ENCODE results near the gene LSM10. TPM values are rescaled to one million over a fixed set of nuclear protein-coding genes. Genes with fewer than 3 reads are reported as not detected.
A peak's percentile ranks its signal among the peaks of the same experiment; 100 is the strongest.

The LSM10 gene
- total RNA-seq, 3 donors from 2014 or later (not counting 1 experiment from before 2014, with no cell fraction given): 25.2 to 30.4 (median 26.6) TPM

DNA sequence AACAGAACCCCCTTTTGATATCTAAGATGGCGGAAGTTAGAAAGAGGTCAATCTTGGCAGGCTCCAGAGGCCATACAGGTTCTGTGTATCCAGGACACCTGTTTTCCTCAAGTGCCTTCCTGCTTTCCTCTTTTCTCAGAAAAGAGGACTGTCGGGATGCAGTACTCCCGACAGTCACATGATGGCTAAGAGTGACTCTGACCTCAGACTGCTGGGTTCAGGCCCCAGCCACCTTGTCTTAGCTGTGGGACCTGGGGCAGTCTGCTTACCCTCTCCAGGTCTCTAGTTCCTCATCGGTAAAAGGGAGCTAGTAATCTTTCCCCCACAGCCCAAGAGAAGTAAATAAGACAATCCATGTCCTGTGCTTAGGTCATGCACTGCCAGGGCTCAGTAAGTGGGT lies 41.9 kb downstream of the LSM10 start:
- H3K36me3 Mint-ChIP-seq: no peaks in the 10 kb centered on the region
- H3K27me3 Mint-ChIP-seq (ENCODE audit: low read depth in 2 of 2): no peaks in the 10 kb centered on the region
- no peak for DNase-seq
- H3K9me3 ChIP-seq (ENCODE audit: control insufficient read depth, insufficient read depth, low read length): no peaks in the 10 kb centered on the region
- TF ChIP-seq, protein P1, sequence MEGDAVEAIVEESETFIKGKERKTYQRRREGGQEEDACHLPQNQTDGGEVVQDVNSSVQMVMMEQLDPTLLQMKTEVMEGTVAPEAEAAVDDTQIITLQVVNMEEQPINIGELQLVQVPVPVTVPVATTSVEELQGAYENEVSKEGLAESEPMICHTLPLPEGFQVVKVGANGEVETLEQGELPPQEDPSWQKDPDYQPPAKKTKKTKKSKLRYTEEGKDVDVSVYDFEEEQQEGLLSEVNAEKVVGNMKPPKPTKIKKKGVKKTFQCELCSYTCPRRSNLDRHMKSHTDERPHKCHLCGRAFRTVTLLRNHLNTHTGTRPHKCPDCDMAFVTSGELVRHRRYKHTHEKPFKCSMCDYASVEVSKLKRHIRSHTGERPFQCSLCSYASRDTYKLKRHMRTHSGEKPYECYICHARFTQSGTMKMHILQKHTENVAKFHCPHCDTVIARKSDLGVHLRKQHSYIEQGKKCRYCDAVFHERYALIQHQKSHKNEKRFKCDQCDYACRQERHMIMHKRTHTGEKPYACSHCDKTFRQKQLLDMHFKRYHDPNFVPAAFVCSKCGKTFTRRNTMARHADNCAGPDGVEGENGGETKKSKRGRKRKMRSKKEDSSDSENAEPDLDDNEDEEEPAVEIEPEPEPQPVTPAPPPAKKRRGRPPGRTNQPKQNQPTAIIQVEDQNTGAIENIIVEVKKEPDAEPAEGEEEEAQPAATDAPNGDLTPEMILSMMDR (IDR thresholded peaks at IDR 0.05): no peak
- no peak overlapping the region for H3K4me3 ChIP-seq (ENCODE audit: low read length)
- H3K27me3 ChIP-seq (ENCODE audit: control insufficient read depth, insufficient read depth, low read length): no peaks in the 10 kb centered on the region
- no peak overlapping the region for H3K4me3 Mint-ChIP-seq
- intact Hi-C loops (cut with micrococcal nuclease): no loop called here
- no peak overlapping the region for H3K27ac ChIP-seq (ENCODE audit: low read length)
- no peak for ATAC-seq
- peaks cover 0 to 19% of the 10 kb centered on the region in 2 donors for H3K4me1 Mint-ChIP-seq
- 88% methylated on average over 4 of the region's 4 CpGs for WGBS (ENCODE audit: insufficient coverage)
- peaks cover 60% of the 10 kb centered on the region for H3K36me3 ChIP-seq (ENCODE audit: control insufficient read depth, insufficient read depth, low read length)
- H3K27ac Mint-ChIP-seq: no peak overlapping the region
- no peaks in the 10 kb centered on the region for H3K9me3 Mint-ChIP-seq
- H3K4me1 ChIP-seq (ENCODE audit: control insufficient read depth, insufficient read depth, low read length): peaks cover 18% of the 10 kb centered on the region

DNA sequence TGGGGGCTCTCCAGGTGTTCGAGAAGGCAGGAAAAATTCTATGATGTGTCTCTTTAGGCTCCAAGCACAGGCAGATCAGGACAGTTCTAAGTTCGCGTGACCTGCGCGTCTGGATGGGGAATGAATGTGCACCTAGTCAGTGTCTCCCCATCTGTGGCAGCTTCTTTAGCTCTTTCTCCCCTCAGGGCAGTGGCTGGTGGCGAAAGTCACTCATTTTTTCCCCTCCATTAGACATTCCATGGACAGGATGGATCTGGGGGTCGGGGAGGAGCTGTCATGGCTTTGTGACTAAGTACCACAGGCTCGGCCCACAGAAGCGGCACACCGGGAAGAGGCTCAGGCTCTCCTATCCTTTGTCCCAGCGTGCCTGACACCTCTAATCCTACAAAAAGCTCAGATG lies 43.2 kb downstream of the LSM10 start:
- Mint-ChIP-seq H3K4me1 (peaks cover 0 to 28% of the 10 kb centered on the region in 2 donors), H3K27me3 (ENCODE audit: low read depth in 2 of 2) (no peaks in the 10 kb centered on the region), H3K36me3 (no peaks in the 10 kb centered on the region), H3K4me3 (no peak overlapping the region), H3K27ac (peak overlapping the region in 1 of 2 donors; percentile 18), H3K9me3 (no peaks in the 10 kb centered on the region)
- H3K27ac ChIP-seq (ENCODE audit: low read length): no peak overlapping the region
- H3K27me3 ChIP-seq (ENCODE audit: control insufficient read depth, insufficient read depth, low read length): no peaks in the 10 kb centered on the region
- no peak overlapping the region for H3K4me3 ChIP-seq (ENCODE audit: low read length)
- intact Hi-C loops (cut with micrococcal nuclease): no loop called here
- no peaks in the 10 kb centered on the region for H3K9me3 ChIP-seq (ENCODE audit: control insufficient read depth, insufficient read depth, low read length)
- ATAC-seq (no peak), DNase-seq (no peak)
- peaks cover 55% of the 10 kb centered on the region for H3K36me3 ChIP-seq (ENCODE audit: control insufficient read depth, insufficient read depth, low read length)
- WGBS (ENCODE audit: insufficient coverage): 98% methylated on average over 11 of the region's 11 CpGs
- peaks cover 25% of the 10 kb centered on the region for H3K4me1 ChIP-seq (ENCODE audit: control insufficient read depth, insufficient read depth, low read length)
- TF ChIP-seq, protein P1 (IDR thresholded peaks at IDR 0.05): no peak

DNA sequence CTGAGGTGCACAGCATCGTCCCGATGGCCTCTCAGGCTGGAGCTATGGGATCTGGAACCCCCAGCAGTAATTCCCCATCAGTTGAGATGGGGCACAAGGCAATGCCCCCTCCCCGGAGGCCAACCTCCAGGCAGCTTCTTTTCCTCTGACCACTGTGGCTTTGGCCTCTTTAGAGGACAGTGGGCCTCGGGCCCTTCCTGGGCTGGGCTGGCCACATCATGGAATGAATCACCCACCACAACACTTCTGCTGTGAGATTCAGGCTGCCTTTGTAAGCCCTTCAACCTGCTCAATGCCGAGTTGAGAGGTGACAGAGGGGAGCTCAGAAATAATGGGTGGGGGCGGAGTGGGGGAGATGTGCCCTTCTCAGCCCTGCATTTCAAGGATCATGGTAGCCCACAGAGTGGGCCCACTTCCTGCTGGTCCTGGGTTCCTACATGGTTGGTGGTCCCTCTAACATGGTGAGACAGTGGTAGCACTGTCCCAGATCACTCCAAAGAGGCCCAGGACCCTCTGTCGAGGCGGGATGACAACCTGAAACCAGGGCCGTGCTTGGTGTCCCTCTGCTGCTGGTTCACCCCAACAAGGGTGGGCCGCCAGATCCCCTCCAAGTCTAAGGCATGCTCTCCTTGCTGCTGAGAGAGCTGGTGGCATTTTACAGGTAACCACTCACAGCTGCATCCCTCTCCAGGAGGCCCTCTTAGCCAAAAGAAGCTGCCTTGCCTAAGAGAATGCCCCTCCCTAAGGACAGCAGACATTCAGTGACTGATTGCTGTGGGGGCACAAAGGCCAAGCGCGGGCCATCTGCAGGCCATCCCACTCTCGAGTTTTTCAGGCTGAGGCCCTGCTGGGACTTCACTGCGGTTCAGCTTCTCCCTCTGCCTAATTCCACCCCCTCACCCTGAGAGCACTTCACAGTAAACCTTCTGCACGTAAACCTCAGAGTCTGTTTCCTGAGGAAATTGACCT lies 44.5 kb downstream of the LSM10 start:
- no peak overlapping the region for H3K4me3 Mint-ChIP-seq
- no peak overlapping the region for H3K4me3 ChIP-seq (ENCODE audit: low read length)
- H3K27me3 ChIP-seq (ENCODE audit: control insufficient read depth, insufficient read depth, low read length): no peaks in the 10 kb centered on the region
- peaks cover 36% of the 10 kb centered on the region for H3K4me1 ChIP-seq (ENCODE audit: control insufficient read depth, insufficient read depth, low read length)
- no peak overlapping the region for H3K27ac ChIP-seq (ENCODE audit: low read length)
- intact Hi-C loops (cut with micrococcal nuclease): no loop called here
- no peaks in the 10 kb centered on the region for H3K27me3 Mint-ChIP-seq (ENCODE audit: low read depth in 2 of 2)
- no peak for DNase-seq
- WGBS (ENCODE audit: insufficient coverage): 84% methylated on average over 15 of the region's 15 CpGs
- H3K4me1 Mint-ChIP-seq: peaks cover 0 to 28% of the 10 kb centered on the region in 2 donors
- H3K27ac Mint-ChIP-seq: peak overlapping the region in 1 of 2 donors; percentile 84
- ATAC-seq: no peak
- no peaks in the 10 kb centered on the region for H3K9me3 Mint-ChIP-seq
- H3K9me3 ChIP-seq (ENCODE audit: control insufficient read depth, insufficient read depth, low read length): no peaks in the 10 kb centered on the region
- H3K36me3 Mint-ChIP-seq: no peaks in the 10 kb centered on the region
- TF ChIP-seq, protein P1 (IDR thresholded peaks at IDR 0.05): no peak
- H3K36me3 ChIP-seq (ENCODE audit: control insufficient read depth, insufficient read depth, low read length): peaks cover 57% of the 10 kb centered on the region
